NCI-H2107 treated with DMSO at 0.1 percent for 48 hours (cell line): ENCODE results near the gene CUTC.

ENCODE experiments used
- DNase-seq: peaks from one replicate; lab custom pipeline; 2025; ENCODE audit not compliant: unreplicated experiment; lab: John Stamatoyannopoulos, UW

The CUTC gene

DNA sequence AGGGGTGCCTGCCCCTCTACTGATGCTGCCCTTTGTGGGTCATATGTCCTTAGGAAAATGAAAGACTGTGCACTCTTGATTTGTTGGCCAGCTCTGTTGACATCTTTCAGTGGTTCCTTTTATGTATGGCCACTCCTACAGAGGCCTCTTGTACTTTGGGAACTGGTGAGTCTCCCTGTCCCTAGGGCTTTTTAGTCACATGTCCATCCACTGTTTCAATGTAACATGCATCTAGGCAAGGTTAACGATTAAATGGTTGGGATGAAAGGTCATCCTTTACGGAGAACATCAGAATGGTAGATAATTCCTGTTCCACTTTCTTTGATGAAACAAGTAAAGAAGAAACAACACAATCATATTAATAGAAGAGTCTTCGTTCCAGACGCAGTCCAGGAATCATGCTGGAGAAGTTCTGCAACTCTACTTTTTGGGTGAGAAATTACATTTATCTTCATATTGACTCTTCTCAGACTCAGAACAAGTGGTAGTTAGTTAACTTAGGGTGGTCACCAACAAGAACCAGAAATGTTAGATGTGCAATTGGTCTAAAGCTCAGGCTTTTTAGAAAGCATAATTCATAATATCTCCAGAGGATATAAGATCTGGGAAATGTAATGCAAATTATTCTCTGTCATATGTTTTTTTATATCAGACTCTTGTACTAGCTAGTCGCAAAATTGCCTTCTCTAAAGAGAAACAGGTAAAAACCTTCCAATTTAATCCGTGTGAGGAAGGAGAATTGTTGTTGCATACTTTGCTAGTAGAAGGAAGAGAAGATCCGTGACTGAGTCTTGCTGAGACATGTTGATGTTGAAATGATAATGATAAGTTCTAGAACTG, 50.6 kb downstream of the CUTC start, which contains the start of gene ABCC2:
Gene ABCC2 (plus strand): TSS at position 194 of the 840 bp plus-strand sequence. CDS start 205 bp downstream, at position 399.
- no peak for DNase-seq

DNA sequence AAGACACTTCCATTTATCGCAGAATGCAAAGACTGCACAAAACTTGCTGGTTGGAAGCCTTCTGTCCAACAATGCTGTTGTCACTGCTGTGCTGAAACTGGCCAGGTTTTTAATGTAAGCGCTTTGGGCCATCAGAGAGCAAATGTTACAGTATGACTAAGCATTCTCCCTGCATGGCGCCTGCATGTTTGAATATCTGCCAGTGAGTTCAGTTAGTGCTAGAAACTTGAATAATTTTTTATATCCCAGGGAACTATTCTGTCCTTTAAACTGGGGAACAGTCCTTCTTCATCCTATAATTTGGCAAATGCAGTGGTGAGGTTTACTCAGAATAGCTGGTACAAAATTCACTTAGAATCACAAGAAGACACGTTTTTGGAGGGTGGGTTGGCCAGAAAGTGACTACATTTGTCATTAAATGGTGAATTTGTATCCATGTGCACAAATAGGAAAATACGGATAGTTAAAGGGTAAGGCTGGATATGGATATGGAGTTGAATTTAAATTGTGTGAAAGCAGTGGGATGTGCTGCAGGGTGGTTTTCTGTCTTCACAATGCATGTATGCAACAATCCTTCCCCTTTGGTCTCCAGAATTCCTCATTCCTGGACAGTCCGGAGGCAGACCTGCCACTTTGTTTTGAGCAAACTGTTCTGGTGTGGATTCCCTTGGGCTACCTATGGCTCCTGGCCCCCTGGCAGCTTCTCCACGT, 52.1 kb downstream of the CUTC start:
- DNase-seq: no peak

DNA sequence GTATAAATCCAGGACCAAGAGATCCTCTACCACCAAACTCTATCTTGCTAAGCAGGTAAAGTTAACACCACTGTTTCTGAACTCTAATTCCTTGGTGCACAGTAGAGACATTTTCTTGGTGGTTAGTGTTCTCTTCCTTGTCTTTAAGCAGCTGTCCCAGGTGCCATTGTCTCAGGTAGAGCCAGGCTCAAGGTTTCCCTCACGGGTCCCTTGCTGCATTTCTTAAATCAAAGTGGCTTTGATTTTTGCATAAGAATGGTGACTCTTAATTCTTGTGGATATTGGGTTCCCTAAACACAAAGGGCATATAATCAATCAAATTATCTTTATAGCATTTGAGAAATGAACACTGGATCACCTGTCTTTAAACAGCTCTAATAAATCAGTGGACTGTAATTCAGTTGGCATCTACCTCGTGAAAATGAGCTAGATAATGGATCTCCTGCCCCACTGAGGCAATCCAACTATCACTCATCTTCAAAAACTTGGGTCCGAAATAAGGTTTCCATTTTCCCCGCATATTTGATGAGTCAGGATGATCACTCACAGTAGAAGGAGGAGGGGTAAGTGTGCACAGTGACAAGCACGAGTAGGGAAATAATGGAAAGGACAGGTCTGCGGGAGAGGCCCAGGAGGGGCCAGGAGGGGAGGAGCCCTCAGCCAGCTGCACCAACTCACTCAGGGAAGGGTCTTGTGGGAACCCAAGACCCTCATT, 52.9 kb downstream of the CUTC start:
- no peak for DNase-seq

DNA sequence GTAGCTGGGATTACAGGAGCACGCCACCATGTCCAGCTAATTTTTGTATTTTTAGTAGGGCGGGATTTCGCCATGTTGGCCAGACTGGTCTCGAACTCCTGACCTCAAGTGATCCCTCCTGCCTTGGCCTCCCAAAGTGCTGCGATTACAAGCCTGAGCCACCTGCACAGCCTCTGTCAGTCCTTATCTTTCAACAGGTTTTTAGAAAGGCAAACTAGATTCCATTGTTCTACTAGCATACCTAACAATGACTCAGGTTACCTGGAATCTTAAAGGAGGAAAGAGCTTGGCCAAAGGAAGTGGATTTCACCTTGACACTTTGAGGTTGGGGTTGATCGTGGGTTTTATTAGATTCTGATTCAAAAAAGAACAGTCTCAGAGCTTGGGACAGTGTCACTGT, 53.6 kb downstream of the CUTC start:
- no peak for DNase-seq

DNA sequence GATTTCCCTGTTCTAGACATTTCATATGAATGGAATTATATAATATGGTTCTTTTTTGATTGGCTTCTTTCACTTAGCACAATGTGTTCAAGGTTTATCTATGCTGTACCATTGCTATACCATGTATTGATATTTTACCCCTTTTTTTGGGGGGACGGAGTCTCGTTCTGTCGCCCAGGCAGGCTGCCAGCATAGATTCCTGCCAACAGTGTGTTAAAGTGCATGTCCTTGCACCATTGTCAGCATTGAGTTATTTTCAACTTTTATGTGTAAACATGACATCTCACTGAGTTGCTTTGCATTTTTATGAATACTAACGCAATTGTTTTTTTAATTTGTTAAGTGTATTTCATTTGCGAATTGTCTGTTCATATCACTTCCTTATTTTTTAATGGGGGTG, 55.3 kb downstream of the CUTC start:
- no peak for DNase-seq

DNA sequence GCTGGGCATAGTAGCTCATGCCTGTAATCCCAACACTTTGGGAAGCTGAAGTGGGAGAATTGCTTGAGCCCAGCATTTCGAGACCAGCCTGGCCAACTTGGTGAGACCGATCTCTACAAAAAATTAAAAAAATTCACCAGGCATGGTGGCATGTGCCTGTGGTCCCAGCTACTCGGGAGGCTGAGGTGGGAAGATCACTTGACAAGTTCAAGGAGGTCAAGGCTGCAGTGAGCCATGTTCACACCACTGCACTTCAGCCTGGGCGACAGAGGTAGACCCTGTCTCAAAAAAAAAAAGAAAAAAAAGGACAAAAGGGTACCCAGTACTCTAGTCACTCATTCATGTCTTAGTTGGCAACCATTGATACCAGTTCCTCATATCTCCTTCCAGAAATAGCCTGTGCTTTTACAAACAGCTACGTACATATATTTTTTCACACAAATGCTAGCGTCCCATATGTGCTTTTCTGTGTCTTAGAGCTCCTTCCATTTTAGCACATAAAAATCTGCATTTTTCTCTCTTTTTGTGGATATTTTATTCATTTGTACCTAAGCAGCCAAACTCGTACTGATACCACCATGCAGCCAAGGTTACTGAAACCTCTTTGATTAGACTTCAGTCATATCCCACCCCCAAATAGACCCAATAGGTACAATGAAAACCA, 55.9 kb downstream of the CUTC start:
- DNase-seq: no peak

DNA sequence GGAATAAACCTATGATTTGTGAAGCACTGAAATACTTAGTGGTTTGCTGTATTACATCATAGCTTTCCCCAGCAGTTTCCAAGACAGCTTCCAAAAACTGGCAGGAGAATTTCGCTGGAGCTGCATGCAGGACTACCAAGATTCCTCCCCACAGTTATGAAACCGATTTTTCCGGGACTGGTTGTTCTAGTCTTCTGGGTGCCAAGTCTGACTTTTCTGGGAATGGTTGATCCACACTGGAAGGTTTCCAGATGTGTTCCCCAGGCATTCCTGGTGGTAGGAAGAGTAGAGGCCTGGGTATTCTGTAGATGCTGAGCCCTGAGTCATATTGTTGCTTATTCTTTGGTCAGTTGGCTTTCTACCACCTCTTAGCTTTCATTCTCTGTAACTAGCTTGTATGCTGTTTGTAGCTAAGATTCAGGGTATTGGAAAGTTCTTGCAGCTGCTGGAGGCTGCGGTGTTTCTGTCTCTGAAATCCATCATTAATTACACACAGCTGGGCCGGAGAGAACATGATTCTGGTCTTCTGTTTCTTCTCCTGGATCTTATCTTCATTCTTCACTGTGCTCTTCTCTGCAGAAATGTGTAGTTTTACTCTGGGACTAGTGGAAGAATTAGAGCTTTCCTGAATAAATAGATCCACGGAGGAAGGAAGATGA, 56.7 kb downstream of the CUTC start:
- DNase-seq: no peak

DNA sequence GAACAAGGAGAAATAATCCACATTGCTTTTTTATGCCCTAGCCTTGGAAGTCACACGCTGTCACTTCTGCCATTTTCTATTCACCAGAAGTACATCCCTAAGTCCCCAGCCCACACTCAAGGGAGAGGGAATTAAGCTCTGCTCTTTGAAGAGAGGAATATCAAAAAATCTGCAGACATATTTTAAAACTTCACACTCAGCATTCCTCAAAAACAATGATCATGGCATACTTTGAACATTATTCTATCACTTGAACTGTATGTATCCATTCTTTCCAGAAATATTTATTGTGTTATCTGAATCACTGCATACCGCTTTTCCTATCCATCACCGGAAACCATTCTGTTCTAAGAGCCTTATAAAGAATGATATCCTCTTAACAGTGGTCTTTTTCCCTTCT, 59.8 kb downstream of the CUTC start:
- no peak for DNase-seq

DNA sequence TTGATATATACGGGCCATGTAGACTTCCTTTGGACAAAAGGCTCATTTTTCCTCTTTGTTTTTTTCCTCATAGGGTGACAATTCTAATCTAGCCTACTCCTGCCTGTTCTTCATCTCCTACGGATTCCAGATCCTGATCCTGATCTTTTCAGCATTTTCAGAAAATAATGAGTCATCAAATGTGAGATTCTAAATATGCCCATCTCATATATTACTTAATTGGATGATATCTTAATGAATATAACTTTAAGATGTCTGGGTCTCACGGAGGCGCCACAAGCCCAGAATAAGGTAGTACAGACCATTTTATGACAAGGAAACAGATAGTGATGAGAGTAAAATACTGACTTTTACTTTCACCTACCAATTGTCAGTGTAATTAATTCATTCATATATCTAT, 61.8 kb downstream of the CUTC start:
- no peak for DNase-seq

DNA sequence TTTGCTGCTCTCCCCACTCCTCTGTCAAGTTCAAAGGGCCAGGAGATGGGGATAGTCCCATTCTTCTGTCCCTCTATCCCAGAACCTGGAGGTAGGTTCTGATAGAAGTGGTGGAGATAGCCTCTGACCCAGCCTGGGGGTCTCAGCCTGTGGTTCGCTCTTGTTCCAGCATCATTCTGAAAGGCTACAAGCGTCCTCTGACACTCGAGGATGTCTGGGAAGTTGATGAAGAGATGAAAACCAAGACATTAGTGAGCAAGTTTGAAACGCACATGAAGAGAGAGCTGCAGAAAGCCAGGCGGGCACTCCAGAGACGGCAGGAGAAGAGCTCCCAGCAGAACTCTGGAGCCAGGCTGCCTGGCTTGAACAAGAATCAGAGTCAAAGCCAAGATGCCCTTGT, 64.9 kb downstream of the CUTC start:
- no peak for DNase-seq

DNA sequence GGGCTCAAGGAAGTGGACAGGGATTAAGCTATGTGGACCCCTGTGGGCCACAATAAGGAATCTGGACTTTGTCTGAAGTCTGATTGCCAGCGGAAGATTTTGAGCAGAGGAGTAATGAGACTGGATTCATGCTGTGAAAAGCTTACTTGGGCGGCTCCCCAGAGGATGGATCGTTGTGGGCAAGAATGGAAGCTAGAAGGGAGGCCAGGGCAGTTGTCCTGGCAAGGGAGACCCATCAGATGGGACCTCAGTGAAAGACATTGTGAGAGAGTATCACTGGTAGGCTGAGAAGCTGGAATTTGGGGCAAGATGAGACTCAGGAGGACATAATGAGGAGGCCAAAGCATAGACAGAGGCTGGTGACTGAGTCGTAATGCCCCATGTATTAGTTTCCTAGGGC, 66.0 kb downstream of the CUTC start:
- DNase-seq: no peak

DNA sequence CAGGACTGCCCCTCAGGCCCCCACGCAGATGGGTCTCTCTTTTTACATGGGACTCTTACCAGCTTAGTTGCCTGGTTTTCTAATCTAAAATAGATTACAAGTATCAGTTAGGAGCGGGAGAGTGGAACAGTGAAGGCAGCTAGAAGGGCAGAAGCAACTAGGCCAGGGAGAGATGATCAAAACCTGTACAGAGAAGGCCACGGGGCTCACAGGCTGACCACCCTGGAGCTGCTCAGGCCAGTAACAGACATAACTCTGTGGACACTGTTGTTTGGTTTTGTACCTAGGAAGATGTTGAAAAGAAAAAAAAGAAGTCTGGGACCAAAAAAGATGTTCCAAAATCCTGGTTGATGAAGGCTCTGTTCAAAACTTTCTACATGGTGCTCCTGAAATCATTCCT, 66.9 kb downstream of the CUTC start:
- DNase-seq: no peak

DNA sequence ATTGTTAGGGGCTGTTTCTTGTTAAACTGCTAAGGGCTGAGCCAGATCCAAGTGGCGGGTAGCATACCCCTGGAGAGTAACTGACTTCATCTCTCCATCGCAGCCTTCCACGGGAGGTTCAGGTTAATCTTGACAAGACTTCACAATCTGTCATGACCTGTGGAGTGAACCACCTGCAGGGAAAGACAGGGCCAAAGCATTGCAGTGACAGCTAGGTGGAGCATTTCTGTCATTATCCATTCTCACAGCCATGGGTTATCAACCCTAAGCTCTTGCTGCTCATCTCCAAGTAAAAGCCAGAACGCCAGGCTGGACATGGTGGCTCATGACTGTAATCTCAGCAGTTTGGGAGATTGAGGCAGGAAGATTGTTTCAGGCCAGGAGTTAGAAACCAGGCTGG, 67.6 kb downstream of the CUTC start:
- no peak for DNase-seq

DNA sequence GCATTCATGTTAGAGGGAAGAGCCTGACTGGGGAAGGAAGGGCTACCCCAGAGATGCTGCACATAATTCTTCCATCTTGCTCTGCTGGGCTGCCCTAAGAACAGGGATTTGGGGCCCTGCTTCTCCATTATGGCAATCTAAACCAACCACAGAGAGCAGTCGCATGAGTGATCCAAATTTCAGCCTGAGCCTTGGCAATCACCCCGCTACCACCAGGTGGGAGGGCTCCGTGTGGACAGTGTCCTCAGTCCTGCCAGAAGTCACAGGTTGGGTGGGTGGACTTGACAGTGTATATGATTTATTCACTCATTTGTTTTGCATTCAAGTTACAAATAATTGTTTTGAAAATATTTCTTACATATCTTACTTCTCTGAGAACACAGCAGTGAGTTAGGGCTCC, 72.4 kb downstream of the CUTC start:
- DNase-seq: no peak

DNA sequence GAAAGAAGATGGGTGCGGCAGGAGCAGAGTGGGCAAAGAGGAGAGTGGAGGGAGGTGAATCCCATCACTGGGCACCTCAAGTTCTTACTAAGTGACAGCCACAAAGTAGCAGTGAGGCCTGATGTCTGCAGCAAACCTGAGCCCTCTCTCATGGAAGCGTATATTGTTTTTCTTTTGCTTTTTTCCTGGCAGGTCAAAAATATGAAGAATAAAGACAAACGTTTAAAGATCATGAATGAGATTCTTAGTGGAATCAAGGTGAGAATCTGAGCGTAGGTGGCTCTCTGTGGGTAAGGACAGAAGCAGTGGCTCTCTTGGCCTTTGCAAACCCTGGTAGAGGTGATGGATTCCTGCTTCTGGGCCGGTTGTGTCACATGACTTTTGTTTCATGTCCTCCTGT, 73.2 kb downstream of the CUTC start:
- no peak for DNase-seq
